ENCODE measurements around the gene DISC1. TPM values are rescaled to one million over a fixed set of nuclear protein-coding genes. Genes with fewer than 3 reads are reported as not detected.

The DISC1 gene
- polyA plus RNA-seq, 1 of the 3 experiments (the other 2 are of a cell fraction), result 1.7 TPM

DNA sequence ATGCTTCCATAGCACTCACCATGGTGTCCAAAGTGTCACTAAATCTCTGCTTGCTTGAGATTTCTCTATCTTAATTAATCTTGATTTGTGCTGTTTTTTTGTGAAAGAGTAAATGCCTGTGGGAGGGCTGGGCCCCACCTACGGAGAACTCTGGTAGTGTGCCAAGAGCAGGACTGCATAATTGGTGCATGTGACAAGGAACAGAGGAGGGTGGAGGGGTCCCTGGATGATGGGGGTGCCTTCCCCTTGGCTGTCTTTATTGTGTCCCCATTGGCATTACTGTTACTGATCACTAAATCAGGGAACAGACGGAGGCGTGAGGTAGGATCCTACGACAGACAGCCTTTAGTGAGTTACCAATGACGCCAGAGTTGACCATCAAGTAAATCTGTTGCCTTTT, 223.4 kb downstream of the DISC1 start:
- Histone ChIP-seq H3K9me2 (no peaks in the 10 kb centered on the region), H3K9me3 (no peaks in the 10 kb centered on the region), H3K27ac (ENCODE audit: low read depth in 2 of 2, low read length in 1 of 2) (no peak overlapping the region), H3K4me2 (no peak overlapping the region), H3F3A (replicated peaks; ENCODE audit: insufficient read depth) (no peaks in the 10 kb centered on the region), H3K27me3 (ENCODE audit: insufficient read depth) (no peaks in the 10 kb centered on the region), H4K20me1 (ENCODE audit: insufficient read depth) (no peaks in the 10 kb centered on the region), H2AFZ (ENCODE audit: low read depth) (no peak overlapping the region), H3K4me3 (ENCODE audit: low read depth in 2 of 2, low read length in 1 of 2) (no peak overlapping the region), H3K79me2 (ENCODE audit: insufficient read depth) (no peaks in the 10 kb centered on the region), H3K9ac (no peak overlapping the region), H3K36me3 (replicated peaks in 1 of 2; ENCODE audit: control insufficient read depth in 1 of 2, insufficient read depth in 2 of 2, low read length in 1 of 2) (no peaks in the 10 kb centered on the region), H3K4me1 (ENCODE audit: control insufficient read depth in 1 of 2, insufficient read depth in 2 of 2, low read depth in 1 of 2, low read length in 1 of 2) (peaks cover 2% of the 10 kb centered on the region in 2 experiments; a peak in 2 of 4 replicates)
- TF ChIP-seq SIN3A (IDR thresholded peaks at IDR 0.05; ENCODE audit: borderline replicate concordance, low read depth, low read length), result no peak
- POLR2A ChIA-PET, result no interaction called here
- 90% methylated on average over 5 of the region's 5 CpGs for WGBS (ENCODE audit: low lambda C conversion rate)
- no peak for DNase-seq
- CTCF ChIA-PET, result no interaction called here

DNA sequence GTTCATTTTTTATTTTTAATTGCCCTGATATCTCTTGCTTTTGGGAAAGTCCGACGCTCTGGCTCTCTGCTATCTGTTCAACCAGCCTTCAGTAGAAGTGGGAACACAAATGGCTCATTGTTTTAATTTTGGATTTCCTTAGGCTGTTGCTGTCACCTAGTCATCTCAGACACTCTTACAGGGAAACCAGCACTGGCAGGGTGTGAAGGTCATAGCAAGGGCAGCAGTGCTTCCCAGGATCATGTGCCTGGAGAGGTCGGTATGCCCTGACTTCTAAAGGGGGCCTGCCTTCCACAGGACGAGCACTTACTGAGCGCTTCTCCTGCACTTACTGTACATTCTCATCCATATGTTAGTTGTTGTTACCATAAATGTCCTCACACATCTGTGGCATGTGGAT, 224.2 kb downstream of the DISC1 start:
- H3K4me2 ChIP-seq, result no peak overlapping the region
- no peak overlapping the region for H3K9ac ChIP-seq
- H3K9me2 ChIP-seq, result no peaks in the 10 kb centered on the region
- no peak overlapping the region for H3K27ac ChIP-seq (ENCODE audit: low read depth in 2 of 2, low read length in 1 of 2)
- H3K4me3 ChIP-seq (ENCODE audit: low read depth in 2 of 2, low read length in 1 of 2), result no peak overlapping the region
- H3F3A ChIP-seq (replicated peaks; ENCODE audit: insufficient read depth), result no peaks in the 10 kb centered on the region
- 97% methylated on average over 5 of the region's 5 CpGs for WGBS (ENCODE audit: low lambda C conversion rate)
- no peak for DNase-seq
- no peak overlapping the region for H2AFZ ChIP-seq (ENCODE audit: low read depth)
- H4K20me1 ChIP-seq (ENCODE audit: insufficient read depth), result no peaks in the 10 kb centered on the region
- H3K4me1 ChIP-seq (ENCODE audit: control insufficient read depth in 1 of 2, insufficient read depth in 2 of 2, low read depth in 1 of 2, low read length in 1 of 2), result peaks cover 0 to 2% of the 10 kb centered on the region in 2 experiments; a peak in 1 of 4 replicates
- H3K79me2 ChIP-seq (ENCODE audit: insufficient read depth), result no peaks in the 10 kb centered on the region
- no peaks in the 10 kb centered on the region for H3K36me3 ChIP-seq (replicated peaks in 1 of 2; ENCODE audit: control insufficient read depth in 1 of 2, insufficient read depth in 2 of 2, low read length in 1 of 2)
- POLR2A ChIA-PET, result no interaction called here
- H3K27me3 ChIP-seq (ENCODE audit: insufficient read depth), result no peaks in the 10 kb centered on the region
- TF ChIP-seq MEF2A (IDR thresholded peaks at IDR 0.05; ENCODE audit: borderline replicate concordance, low read depth) (no peak), EP300 (IDR thresholded peaks at IDR 0.05; ENCODE audit: borderline replicate concordance in 1 of 2, low read depth in 1 of 2, low read length in 1 of 2) (no peak), GATA2 (CRISPR knock-in tag; IDR thresholded peaks at IDR 0.05) (no peak), POLR2AphosphoS5 (IDR thresholded peaks at IDR 0.05; ENCODE audit: low read depth, low read length) (no peak), SIN3A (IDR thresholded peaks at IDR 0.05; ENCODE audit: borderline replicate concordance, low read depth, low read length) (no peak), CHD2 (IDR thresholded peaks at IDR 0.05; ENCODE audit: low read length, partially characterized antibody) (no peak), TCF12 (IDR thresholded peaks at IDR 0.05) (no peak), MXI1 (IDR thresholded peaks at IDR 0.05; ENCODE audit: low read depth, low read length) (no peak), SMC3 (IDR thresholded peaks at IDR 0.05; ENCODE audit: low read depth, low read length) (no peak), ZBTB33 (IDR thresholded peaks at IDR 0.05; ENCODE audit: borderline replicate concordance, low read depth) (no peak), RCOR1 (IDR thresholded peaks at IDR 0.05; ENCODE audit: low read length) (no peak), USF1 (IDR thresholded peaks at IDR 0.05; ENCODE audit: borderline replicate concordance, low read depth) (no peak), GABPA (IDR thresholded peaks at IDR 0.05; ENCODE audit: low read depth) (no peak), FOXM1 (IDR thresholded peaks at IDR 0.05; ENCODE audit: low read depth) (no peak), CTCF (IDR thresholded peaks at IDR 0.05) (no peak), YY1 (IDR thresholded peaks at IDR 0.05; ENCODE audit: low read depth) (no peak)
- TF ChIP-seq, protein P1, sequence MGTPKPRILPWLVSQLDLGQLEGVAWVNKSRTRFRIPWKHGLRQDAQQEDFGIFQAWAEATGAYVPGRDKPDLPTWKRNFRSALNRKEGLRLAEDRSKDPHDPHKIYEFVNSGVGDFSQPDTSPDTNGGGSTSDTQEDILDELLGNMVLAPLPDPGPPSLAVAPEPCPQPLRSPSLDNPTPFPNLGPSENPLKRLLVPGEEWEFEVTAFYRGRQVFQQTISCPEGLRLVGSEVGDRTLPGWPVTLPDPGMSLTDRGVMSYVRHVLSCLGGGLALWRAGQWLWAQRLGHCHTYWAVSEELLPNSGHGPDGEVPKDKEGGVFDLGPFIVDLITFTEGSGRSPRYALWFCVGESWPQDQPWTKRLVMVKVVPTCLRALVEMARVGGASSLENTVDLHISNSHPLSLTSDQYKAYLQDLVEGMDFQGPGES (IDR thresholded peaks at IDR 0.05; ENCODE audit: low read depth, low read length), result no peak
- CTCF ChIA-PET, result interaction anchor here (1.0 kb wide), 1 partner anchor 16 kb away, joined by 3 read pairs; no protein-coding TSS in a partner anchor
- no peaks in the 10 kb centered on the region for H3K9me3 ChIP-seq

All from SK-N-SH (cell line).